Trophoblast cell (in vitro differentiated cells and primary cell): ENCODE results near the gene DCUN1D4.

Experiments
- DNase-seq, 2 donors: peaks; one replicate each; pipeline ENCODE4 v3.0.0-alpha.2; 2016
- H2AFZ ChIP-seq: 2 replicates; pipeline ENCODE4 v1.6.1; 2013; ENCODE audit warnings: low read length, moderate library complexity, mild to moderate bottlenecking; ENCODE audit not compliant: insufficient read depth, poor library complexity
- H2AK5ac ChIP-seq: 2 replicates; pipeline ENCODE4 v1.6.1; 2013; ENCODE audit warnings: mild to moderate bottlenecking, low read length
- H2BK120ac ChIP-seq: 2 replicates; pipeline ENCODE4 v1.6.1; 2013; ENCODE audit warnings: low read length, mild to moderate bottlenecking, moderate library complexity; ENCODE audit not compliant: insufficient read depth, poor library complexity
- H2BK12ac ChIP-seq: 2 replicates; pipeline ENCODE4 v1.6.1; 2013; ENCODE audit warnings: mild to moderate bottlenecking, low read length, moderate library complexity
- H2BK5ac ChIP-seq: 2 replicates; pipeline ENCODE4 v1.6.1; 2013; ENCODE audit warnings: low read length, low read depth, moderate library complexity, mild to moderate bottlenecking; ENCODE audit not compliant: poor library complexity
- H3K14ac ChIP-seq: 2 replicates; pipeline ENCODE4 v1.6.1; 2013; ENCODE audit warnings: mild to moderate bottlenecking, low read length
- H3K18ac ChIP-seq: 2 replicates; pipeline ENCODE4 v1.6.1; 2013; ENCODE audit warnings: mild to moderate bottlenecking, low read length
- H3K23ac ChIP-seq: 2 replicates; pipeline ENCODE4 v1.6.1; 2013; ENCODE audit warnings: low read length
- H3K27ac ChIP-seq: 2 replicates; pipeline ENCODE4 v1.5.1; 2013; ENCODE audit warnings: low read depth, mild to moderate bottlenecking, inconsistent platforms, low read length, moderate library complexity
- H3K27me3 ChIP-seq: 2 replicates; pipeline ENCODE4 v1.6.1; 2013; ENCODE audit warnings: inconsistent platforms, mild to moderate bottlenecking, low read length, moderate library complexity; ENCODE audit not compliant: insufficient read depth
- H3K36me3 ChIP-seq, 2 experiments: 1 replicate in 1 of 2; 2 replicates in 1 of 2; pipeline ENCODE4 v1.6.1; 2013; ENCODE audit warnings: low read length in 2 of 2, mild to moderate bottlenecking in 2 of 2, moderate library complexity in 1 of 2; ENCODE audit not compliant: insufficient read depth in 2 of 2, control insufficient read depth in 1 of 2
- H3K4ac ChIP-seq: 2 replicates; pipeline ENCODE4 v1.6.1; 2013; ENCODE audit warnings: low read depth, mild to moderate bottlenecking, low read length, moderate library complexity
- H3K4me1 ChIP-seq, 2 experiments: 1 replicate in 1 of 2; 2 replicates in 1 of 2; pipeline ENCODE4 v1.6.1; 2013; ENCODE audit warnings: low read length in 2 of 2, mild to moderate bottlenecking in 2 of 2, moderate library complexity in 1 of 2; ENCODE audit not compliant: insufficient read depth in 2 of 2, control insufficient read depth in 1 of 2
- H3K4me2 ChIP-seq: 2 replicates; pipeline ENCODE4 v1.6.1; 2013; ENCODE audit warnings: inconsistent platforms, mild to moderate bottlenecking, low read length, moderate library complexity
- H3K4me3 ChIP-seq: 2 replicates; pipeline ENCODE4 v1.5.1; 2013; ENCODE audit warnings: mild to moderate bottlenecking, low read depth, low read length, inconsistent platforms
- H3K79me1 ChIP-seq: one replicate; pipeline ENCODE4 v1.6.1; 2013; ENCODE audit warnings: low read length
- H3K79me2 ChIP-seq: 2 replicates; pipeline ENCODE4 v1.6.1; 2013; ENCODE audit warnings: low read length, mild to moderate bottlenecking; ENCODE audit not compliant: control insufficient read depth, insufficient read depth, poor library complexity
- H3K9ac ChIP-seq: 2 replicates; pipeline ENCODE4 v1.6.1; 2013; ENCODE audit warnings: mild to moderate bottlenecking, low read length
- H3K9me3 ChIP-seq: 2 replicates; pipeline ENCODE4 v1.6.1; 2013; ENCODE audit warnings: low read depth, mild to moderate bottlenecking, control low read depth, inconsistent platforms, low read length; ENCODE audit not compliant: insufficient read depth
- H4K12ac ChIP-seq: 2 replicates; pipeline ENCODE4 v1.6.1; 2013; ENCODE audit warnings: low read depth, mild to moderate bottlenecking, low read length, moderate library complexity
- H4K8ac ChIP-seq: 2 replicates; pipeline ENCODE4 v1.6.1; 2013; ENCODE audit warnings: low read depth, mild to moderate bottlenecking, low read length, moderate library complexity
- H4K91ac ChIP-seq: one replicate; pipeline ENCODE4 v1.6.1; 2013; ENCODE audit warnings: low read depth, mild to moderate bottlenecking, low read length, moderate library complexity
- WGBS: extraction: QIAGEN DNeasy Blood & Tissue Kit; methylation state at CpG from one replicate; pipeline ENCODE4 v1.1.7; 2013; ENCODE audit warnings: missing lambda C conversion rate; ENCODE audit not compliant: insufficient read length, insufficient coverage; ENCODE audit errors: extremely low coverage; 5-methylcytosine and 5-hydroxymethylcytosine counted together

Gene DCUN1D4

GRCh38 chr4:51844153-51845054 is 1.5 kb downstream of the DCUN1D4 start:
- peaks cover 11% of the 10 kb centered on the region for H3K79me1 ChIP-seq
- H4K8ac ChIP-seq: peak overlapping the region; percentile 95
- peak overlapping the region; percentile 70 for H4K91ac ChIP-seq
- H3K9ac ChIP-seq: peak overlapping the region; percentile 93
- peak overlapping the region; percentile 70 for H3K18ac ChIP-seq
- peak overlapping the region; percentile 90 for H3K4me2 ChIP-seq
- no peaks in the 10 kb centered on the region for H3K36me3 ChIP-seq
- H3K4me1 ChIP-seq: peaks cover 0 to 5% of the 10 kb centered on the region in 2 experiments
- no peaks in the 10 kb centered on the region for H3K27me3 ChIP-seq
- peaks cover 6% of the 10 kb centered on the region for H3K79me2 ChIP-seq
- H4K12ac ChIP-seq: peak overlapping the region; percentile 96
- no peak overlapping the region for H2BK12ac ChIP-seq
- peak overlapping the region; percentile 51 for H3K4ac ChIP-seq
- H2BK5ac ChIP-seq: peak overlapping the region; percentile 76
- peak overlapping the region; percentile 77 for H2BK120ac ChIP-seq
- H3K14ac ChIP-seq: peak overlapping the region; percentile 67
- WGBS: no CpG with 5 or more reads among the region's 71 CpGs
- no peak overlapping the region for H3K23ac ChIP-seq
- no peaks in the 10 kb centered on the region for H3K9me3 ChIP-seq
- peak overlapping the region; percentile 79 for H3K4me3 ChIP-seq
- H3K27ac ChIP-seq: peak overlapping the region; percentile 68
- peak; percentile 86 to 89 for DNase-seq
- H2AK5ac ChIP-seq: no peak overlapping the region
- H2AFZ ChIP-seq: peak overlapping the region; percentile 93

GRCh38 chr4:51845055-51845426 is 2.1 kb downstream of the DCUN1D4 start:
- H3K4ac ChIP-seq: no peak overlapping the region

GRCh38 chr4:51845711-51846110 is 2.8 kb downstream of the DCUN1D4 start:
- Histone ChIP-seq H3K4me2 (no peak overlapping the region), H2BK120ac (no peak overlapping the region), H2AFZ (no peak overlapping the region), H4K91ac (no peak overlapping the region), H2BK5ac (no peak overlapping the region), H3K9me3 (no peaks in the 10 kb centered on the region), H3K4ac (no peak overlapping the region), H2BK12ac (no peak overlapping the region), H4K12ac (no peak overlapping the region), H3K9ac (no peak overlapping the region), H3K4me1 (peaks cover 0 to 5% of the 10 kb centered on the region in 2 experiments), H3K27ac (no peak overlapping the region), H3K14ac (no peak overlapping the region), H4K8ac (no peak overlapping the region), H3K36me3 (no peaks in the 10 kb centered on the region), H2AK5ac (no peak overlapping the region), H3K79me1 (peaks cover 11% of the 10 kb centered on the region), H3K23ac (no peak overlapping the region), H3K18ac (no peak overlapping the region), H3K79me2 (peaks cover 6% of the 10 kb centered on the region), H3K27me3 (no peaks in the 10 kb centered on the region), H3K4me3 (no peak overlapping the region)
- no CpG with 5 or more reads among the region's 1 CpG for WGBS
- peak in 1 of 2 donors; percentile 1 for DNase-seq

More at GRCh38 chr4:51845055-51845426, 2.1 kb downstream of the DCUN1D4 start:
- peak overlapping the region; percentile 93 for H3K9ac ChIP-seq
- no peaks in the 10 kb centered on the region for H3K9me3 ChIP-seq
- peaks cover 0 to 5% of the 10 kb centered on the region in 2 experiments for H3K4me1 ChIP-seq
- peak overlapping the region; percentile 90 for H3K4me2 ChIP-seq
- H2AFZ ChIP-seq: peak overlapping the region; percentile 75
- H3K79me2 ChIP-seq: peaks cover 6% of the 10 kb centered on the region
- H3K79me1 ChIP-seq: peaks cover 11% of the 10 kb centered on the region
- H3K27me3 ChIP-seq: no peaks in the 10 kb centered on the region
- H4K91ac ChIP-seq: peak overlapping the region; percentile 66
- no peak overlapping the region for H2BK12ac ChIP-seq
- H3K4me3 ChIP-seq: peak overlapping the region; percentile 79
- H4K12ac ChIP-seq: peak overlapping the region; percentile 96
- H3K14ac ChIP-seq: peak overlapping the region; percentile 67
- no peak overlapping the region for H3K23ac ChIP-seq
- no peak overlapping the region for H2BK5ac ChIP-seq
- H3K27ac ChIP-seq: no peak overlapping the region
- no peak overlapping the region for H2AK5ac ChIP-seq
- no peak overlapping the region for H3K18ac ChIP-seq
- DNase-seq: no peak
- H3K36me3 ChIP-seq: no peaks in the 10 kb centered on the region
- peak overlapping the region; percentile 95 for H4K8ac ChIP-seq
- H2BK120ac ChIP-seq: peak overlapping the region; percentile 41
- 100% methylated on average over 2 of the region's 6 CpGs for WGBS

GRCh38 chr4:51849430-51849829 is 6.5 kb downstream of the DCUN1D4 start:
- no peak overlapping the region for H4K12ac ChIP-seq
- H3K4me2 ChIP-seq: no peak overlapping the region
- peak overlapping the region; percentile 10 for H3K4ac ChIP-seq
- H3K4me3 ChIP-seq: no peak overlapping the region
- H3K4me1 ChIP-seq: peaks cover 5 to 8% of the 10 kb centered on the region in 2 experiments
- WGBS: no CpG with 5 or more reads among the region's 5 CpGs
- peaks cover 4% of the 10 kb centered on the region for H3K79me2 ChIP-seq
- no peak overlapping the region for H4K91ac ChIP-seq
- H3K27ac ChIP-seq: no peak overlapping the region
- H2BK120ac ChIP-seq: no peak overlapping the region
- no peaks in the 10 kb centered on the region for H3K36me3 ChIP-seq
- H3K27me3 ChIP-seq: no peaks in the 10 kb centered on the region
- H2BK5ac ChIP-seq: no peak overlapping the region
- H2BK12ac ChIP-seq: no peak overlapping the region
- no peak for DNase-seq
- H3K23ac ChIP-seq: no peak overlapping the region
- H4K8ac ChIP-seq: no peak overlapping the region
- no peak overlapping the region for H2AK5ac ChIP-seq
- peaks cover 5% of the 10 kb centered on the region for H3K79me1 ChIP-seq
- no peak overlapping the region for H2AFZ ChIP-seq
- H3K18ac ChIP-seq: no peak overlapping the region
- H3K9me3 ChIP-seq: no peaks in the 10 kb centered on the region
- H3K14ac ChIP-seq: no peak overlapping the region
- no peak overlapping the region for H3K9ac ChIP-seq
